ENCODE results near the gene PI4K2A.
"Not testable (repeated sequence)": the region's sequence is repeated elsewhere in the genome, so short reads cannot be mapped to it uniquely, and the experiment has no call there.

The PI4K2A gene

DNA sequence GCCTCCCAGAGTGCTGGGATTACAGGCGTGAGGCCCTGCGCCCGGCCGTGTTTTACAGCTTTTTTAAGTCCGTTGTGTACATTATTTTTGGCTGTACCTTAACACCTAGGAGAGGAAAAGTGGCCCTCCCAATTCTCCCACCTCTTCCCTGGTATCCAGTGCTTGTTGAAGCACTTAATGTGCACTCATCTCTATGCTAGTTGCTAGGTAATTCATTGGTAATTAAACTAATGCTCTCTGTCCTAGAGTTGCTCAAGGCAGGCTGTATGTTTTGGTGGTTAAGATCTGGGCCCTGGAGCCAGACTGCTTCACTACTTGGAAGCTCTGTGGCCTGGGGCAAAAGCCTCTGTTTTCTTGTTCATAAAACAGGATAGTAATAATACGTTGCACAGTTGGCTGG, 27.0 kb downstream of the PI4K2A start:
- in situ Hi-C loops (cut with HindIII; ENCODE audit: low sequenced_read_pairs) = no loop called here

DNA sequence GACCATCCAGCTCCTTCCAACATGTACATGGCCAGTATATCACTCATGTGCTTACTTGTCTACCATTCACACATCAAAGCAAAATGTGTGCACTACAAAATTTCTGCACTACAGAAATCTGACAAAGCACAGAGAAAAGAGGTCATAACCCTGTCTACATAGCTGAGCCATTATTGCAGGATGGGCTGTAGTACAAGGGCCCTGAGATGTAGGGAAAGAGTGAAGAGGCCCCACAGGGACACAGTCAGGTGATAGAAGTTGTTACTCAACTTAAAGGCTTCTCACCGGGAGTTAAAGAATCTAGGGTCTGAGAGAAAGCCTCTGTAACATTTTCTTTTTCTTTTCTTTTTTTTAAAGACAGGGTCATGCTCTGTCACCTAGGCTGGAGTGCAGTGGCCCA, 29.1 kb downstream of the PI4K2A start:
- in situ Hi-C loops (cut with HindIII; ENCODE audit: low sequenced_read_pairs) = no loop called here

DNA sequence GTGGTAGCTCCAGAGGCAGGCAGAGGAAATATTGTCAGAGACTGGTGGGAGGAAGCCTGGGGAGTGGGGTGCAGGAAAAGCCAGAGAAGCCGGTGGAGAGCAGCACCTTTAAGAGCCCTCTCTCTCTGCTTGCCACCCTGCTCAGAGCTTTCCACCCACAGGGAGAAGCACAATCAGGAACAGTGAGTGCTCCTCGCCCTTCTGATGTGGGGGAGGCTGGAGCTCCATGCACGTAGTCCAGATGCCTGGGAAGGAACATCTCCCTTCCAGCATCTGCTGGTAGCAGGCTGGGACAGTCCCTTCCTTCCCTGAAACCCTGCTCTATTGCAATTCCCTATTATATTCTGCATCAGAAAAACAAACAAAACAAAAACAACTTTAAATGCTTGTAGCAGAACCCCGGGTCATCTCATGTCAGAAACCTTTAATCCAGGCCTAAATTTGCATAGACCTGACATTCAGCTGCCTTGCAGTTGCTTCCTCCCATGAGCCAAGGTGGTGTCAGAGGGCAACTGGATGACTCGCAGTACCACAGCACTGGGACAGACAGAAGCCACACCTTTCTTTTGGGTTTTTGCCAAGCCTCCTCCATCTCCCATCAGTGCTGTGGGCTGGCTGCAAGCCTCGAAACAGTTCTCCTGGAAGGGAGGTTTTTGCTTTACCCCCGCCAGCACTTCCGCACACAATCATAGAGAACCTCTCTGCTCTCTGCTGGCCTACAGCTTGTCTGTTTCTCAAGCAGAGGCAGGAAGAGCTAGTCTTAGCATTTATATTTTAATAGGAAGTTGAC, 33.5 kb downstream of the PI4K2A start:
- in situ Hi-C loops (cut with HindIII; ENCODE audit: low sequenced_read_pairs) = no loop called here

DNA sequence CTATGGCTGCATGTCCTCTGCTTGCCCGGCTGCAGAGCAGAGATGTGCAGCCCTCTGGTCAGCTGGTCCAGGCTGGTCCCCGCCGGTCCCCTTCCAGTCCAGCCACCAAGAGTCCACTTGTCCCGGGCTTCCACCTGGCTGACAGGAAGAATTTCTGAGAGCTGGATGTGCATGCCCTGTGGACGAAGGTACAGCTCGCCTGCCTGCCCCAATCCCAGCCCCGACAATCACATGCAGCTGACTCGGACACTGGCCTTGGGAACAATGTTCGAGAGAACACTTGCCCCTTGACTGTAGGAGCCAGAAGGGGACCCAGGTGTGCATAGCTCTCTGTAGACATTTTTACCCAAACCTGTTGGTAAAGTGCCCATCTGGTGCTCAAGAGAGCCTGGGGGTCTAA, 34.8 kb downstream of the PI4K2A start:
- in situ Hi-C loops (cut with HindIII; ENCODE audit: low sequenced_read_pairs) = no loop called here

DNA sequence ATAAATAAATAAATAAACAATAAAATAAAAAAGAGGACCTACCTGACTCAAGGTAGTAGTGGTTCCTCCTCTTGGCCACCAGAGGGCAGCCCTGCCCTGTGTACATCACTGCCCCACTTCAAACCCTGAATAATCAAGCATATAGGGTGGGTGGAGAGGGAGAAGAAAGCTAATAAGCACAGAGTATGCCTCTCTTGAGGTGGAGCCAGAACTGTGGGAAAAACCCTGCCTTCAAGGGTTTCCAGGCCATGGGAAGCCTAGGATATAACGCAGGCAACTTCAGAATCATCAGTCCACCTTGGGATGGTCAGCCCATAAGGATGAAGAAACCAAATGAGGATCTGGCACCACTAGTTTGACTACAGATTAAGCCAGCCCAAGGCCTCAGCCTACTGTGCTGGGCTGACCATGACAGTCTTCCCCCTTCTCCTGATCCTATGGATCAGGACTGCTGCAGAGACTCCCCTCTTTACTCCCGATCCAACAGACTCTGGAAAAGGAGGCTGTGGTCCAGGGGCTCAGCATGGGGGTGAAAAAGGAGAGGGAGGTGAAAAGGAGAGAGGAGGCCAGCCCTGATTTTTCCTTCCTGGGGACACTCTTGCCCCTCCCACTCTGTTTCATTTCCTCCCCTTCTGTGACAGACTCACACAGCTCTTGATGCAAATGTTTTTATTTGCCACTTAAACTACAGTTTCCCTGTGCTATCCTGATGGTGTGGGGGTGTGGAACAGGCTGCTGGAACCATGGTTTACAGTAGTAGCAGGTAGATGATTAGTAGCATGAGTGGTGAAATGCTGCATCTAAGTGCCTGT, 36.5 kb downstream of the PI4K2A start:
- in situ Hi-C loops (cut with HindIII; ENCODE audit: low sequenced_read_pairs) = no loop called here

DNA sequence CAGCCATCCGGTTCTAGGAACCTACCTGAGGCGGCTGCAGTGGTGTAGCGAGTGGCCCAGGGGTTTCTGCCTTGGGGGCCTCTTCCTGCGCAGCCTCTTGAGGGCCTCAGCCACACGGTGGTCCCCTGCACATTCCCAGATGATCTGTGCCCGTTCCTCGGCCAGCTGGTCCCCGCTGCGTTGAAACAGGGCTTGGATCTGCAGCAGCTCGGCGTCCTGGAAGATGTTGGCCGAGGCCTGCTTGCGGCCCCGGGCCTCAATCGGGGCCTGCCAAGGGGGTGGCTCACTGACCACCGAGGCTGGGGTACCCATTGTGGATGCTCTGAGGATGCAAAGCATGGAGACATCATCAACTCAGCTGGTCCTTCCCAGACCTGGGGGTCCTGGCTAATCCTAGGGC, 39.1 kb downstream of the PI4K2A start:
- in situ Hi-C loops (cut with HindIII; ENCODE audit: low sequenced_read_pairs) = no loop called here

DNA sequence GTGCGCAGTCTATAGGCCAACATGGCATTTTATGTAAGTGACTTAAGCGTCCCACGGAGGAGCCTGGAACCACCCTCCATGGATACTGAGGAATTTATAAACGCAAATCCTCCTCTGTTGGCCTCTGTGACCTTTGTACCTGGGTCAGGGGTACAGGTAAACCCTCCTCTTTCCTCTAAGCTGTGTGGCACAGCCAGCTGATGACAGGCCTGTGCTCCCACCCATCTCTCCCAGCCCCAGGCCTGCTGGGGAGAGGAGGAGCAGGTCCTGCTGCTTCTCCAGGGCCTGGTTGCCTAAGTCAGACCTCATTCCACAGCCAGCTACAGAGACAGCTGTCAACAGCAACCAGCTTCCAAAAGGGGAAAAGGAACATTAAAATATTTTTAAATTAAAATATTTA, 41.6 kb downstream of the PI4K2A start:
- in situ Hi-C loops (cut with HindIII; ENCODE audit: low sequenced_read_pairs) = no loop called here

DNA sequence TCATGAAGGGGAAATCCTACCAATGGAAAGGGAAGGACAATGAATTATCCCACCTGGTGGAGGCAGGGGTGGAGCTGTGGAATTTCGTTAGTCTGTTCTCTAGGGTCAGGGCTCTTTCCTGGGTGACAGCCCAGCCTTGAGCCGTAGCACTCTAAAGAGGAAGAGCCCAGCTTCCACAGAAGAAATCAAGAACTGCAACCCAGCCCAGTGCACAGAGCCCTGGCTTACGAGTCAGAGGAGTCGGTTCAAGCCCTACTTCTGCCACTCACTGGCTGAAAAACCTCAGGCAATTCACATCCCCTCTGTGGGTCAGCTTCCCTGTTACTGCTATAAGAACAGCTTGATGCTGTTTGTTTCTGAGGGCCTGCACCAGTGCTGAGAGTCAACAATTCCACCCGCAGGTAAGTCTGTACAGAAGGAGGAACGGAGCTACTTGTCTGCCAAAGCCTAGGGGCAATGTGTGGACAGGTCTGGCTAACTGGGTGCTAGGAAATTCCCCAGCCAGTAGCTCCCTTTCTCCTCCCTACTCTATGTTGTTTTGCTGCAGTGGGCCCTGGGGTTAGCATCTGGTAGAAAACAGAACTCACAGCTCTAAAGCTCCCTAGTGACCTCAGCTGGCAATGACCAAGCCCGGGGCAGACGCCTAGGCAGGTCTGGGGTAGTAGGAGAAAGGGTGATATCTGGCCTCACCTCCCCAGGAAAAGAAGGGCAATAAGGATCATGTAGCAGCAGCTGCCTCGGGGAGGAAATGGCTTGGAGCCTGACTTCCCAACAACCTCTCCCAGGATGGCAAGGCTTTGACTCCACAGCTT, 43.3 kb downstream of the PI4K2A start:
- in situ Hi-C loops (cut with HindIII; ENCODE audit: low sequenced_read_pairs) = no loop called here

DNA sequence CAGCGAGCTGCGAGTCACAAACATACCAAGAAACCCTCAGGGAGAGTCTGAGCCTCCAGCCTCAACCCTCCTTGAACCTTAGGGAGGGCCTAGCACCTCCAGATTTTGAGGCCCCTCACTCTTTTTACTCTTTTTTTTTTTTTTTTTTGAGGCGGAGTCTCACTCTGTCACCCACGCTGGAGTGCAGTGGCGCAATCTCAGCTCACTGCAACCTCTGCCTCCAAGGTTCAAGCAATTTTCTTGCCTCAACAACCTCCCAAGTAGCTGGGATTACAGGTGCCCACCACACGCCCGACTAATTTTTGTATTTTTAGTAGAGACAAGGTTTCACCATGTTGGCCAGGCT, 43.9 kb downstream of the PI4K2A start:
- in situ Hi-C loops (cut with HindIII; ENCODE audit: low sequenced_read_pairs) = not testable (repeated sequence)

DNA sequence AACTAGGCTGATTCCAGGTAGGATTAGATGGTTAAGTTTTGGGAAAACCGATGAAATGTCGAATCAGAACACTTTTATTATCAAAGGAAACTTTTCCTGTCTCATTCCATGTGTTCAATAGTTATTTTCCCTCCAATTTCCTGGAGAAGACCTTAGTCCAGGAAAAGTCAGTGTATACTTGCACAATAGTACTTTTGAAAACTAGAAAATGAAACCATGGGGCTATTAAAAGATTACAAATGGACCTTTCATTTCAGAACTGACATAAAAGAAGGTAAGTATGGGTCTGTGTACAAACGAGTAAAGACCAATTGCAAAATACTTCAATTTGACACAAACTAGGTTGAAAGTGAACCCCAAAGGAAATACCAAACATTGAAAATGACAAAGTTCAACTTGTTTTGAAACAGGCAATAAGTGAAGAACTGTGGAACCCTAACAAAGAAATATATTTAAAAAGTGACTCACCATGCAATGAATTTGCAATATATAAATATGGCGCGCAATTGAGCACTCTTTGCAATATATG, 44.5 kb downstream of the PI4K2A start:
- in situ Hi-C loops (cut with HindIII; ENCODE audit: low sequenced_read_pairs) = loop anchor here (5.0 kb wide), 2 partner anchors 42 to 92 kb away; no protein-coding TSS in a partner anchor

DNA sequence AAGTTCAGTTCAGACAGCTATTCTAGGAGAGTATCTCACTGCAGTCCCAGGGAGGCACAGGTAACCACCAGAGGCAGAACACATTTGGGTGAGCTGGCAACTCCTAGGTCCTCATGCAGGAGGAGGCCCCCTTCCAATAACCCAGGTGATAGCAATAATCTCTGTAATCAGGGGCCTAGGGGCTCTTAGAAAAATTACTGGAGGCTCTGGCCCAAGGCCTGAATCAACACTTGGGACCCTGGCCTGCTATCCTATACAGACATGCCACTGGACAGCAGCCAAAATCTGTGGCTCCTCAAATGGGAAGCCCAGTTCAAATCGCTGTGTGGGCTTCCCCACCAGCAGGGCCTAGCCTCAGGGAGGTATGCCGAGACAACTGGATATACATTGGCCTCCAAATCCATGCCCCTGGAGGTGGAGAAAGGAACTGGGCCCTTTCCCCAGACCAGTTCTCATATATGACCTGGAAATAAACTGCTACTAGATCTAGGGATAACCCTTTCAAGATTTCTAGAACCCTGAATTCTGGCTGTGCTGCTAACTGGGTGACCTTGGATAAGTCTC, 45.0 kb downstream of the PI4K2A start:
- in situ Hi-C loops (cut with HindIII; ENCODE audit: low sequenced_read_pairs) = loop anchor here (5.0 kb wide), 2 partner anchors 42 to 92 kb away; no protein-coding TSS in a partner anchor

DNA sequence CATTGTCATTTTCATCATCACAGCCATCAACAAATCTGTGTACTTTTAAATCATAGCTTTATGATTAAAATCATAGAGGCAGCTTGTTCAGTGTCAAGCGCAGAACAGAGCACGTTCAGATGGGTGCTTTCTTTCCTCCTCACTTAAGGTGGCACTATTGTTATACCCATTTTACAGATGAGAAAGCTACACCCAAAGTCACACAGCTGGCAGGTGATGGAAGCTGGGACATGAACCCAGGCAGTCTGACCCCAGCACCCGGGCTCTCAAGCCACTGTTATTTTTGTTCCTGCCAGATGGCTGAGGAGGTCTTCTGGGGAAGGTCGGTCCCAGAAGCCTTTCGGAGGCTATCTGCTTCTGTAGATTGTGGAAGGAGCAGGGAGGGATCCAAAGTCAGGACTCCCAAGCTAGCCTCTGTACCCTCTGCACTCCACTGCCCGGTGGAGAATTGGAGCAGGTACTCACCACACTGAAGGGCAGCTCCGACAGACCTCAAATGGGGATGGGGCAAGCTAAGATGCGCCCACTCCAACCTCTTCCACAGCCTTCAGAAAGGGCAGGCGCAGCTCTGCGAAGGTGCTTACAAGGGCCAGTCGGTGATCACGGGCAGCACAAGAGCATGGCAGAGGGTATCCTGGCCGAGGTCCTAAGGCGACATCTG, 46.0 kb downstream of the PI4K2A start:
- in situ Hi-C loops (cut with HindIII; ENCODE audit: low sequenced_read_pairs) = loop anchor here (5.0 kb wide), 2 partner anchors 41 to 91 kb away; no protein-coding TSS in a partner anchor

DNA sequence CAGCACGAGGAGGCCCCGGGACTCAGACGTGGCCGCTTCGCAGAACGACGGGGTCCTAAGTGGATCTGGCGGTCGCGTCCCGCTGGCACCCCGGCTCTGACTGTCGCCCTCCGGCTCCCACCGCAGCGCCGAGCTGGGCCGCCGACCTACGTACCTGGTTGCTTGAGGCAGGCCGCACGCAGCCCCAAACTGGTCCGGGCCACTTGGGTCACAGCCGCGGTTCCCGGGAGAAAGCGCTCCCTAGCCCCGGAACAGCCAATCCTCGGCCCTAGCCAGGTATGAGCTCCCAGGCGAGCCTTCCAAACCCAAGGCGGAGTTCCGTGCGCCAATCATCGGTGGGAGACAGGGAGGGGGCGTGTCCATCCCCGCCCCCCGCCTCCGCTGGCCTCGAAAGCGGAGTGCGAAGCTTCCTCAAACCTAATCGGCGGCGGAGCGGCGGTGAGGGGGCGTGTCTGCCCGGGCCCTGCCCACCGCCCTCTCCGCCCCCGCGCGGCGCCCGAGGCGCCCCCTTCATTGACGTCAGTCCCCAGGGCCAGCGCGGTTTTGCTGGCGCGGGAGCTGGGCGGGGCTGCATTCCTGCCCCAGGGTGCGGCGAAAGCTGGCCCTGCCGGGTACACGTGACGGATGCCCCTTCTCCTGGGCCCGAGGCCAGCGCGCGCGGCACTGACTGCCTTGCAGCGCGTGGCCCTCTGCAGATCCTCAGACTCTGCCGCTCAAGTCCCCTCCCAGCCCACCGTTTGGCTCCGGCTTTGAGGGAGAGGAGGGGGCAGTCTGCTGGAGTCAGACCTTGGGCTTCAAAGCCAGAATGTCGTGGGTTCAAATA, 46.7 kb downstream of the PI4K2A start, which contains the start of gene AVPI1:
Gene AVPI1 (minus strand): TSS at position 280 of the 823 bp plus-strand sequence. CDS start 7,336 bp downstream, outside the sequence.
- in situ Hi-C loops (cut with HindIII; ENCODE audit: low sequenced_read_pairs) = loop anchor here (5.0 kb wide), 2 partner anchors 40 to 90 kb away; no protein-coding TSS in a partner anchor

DNA sequence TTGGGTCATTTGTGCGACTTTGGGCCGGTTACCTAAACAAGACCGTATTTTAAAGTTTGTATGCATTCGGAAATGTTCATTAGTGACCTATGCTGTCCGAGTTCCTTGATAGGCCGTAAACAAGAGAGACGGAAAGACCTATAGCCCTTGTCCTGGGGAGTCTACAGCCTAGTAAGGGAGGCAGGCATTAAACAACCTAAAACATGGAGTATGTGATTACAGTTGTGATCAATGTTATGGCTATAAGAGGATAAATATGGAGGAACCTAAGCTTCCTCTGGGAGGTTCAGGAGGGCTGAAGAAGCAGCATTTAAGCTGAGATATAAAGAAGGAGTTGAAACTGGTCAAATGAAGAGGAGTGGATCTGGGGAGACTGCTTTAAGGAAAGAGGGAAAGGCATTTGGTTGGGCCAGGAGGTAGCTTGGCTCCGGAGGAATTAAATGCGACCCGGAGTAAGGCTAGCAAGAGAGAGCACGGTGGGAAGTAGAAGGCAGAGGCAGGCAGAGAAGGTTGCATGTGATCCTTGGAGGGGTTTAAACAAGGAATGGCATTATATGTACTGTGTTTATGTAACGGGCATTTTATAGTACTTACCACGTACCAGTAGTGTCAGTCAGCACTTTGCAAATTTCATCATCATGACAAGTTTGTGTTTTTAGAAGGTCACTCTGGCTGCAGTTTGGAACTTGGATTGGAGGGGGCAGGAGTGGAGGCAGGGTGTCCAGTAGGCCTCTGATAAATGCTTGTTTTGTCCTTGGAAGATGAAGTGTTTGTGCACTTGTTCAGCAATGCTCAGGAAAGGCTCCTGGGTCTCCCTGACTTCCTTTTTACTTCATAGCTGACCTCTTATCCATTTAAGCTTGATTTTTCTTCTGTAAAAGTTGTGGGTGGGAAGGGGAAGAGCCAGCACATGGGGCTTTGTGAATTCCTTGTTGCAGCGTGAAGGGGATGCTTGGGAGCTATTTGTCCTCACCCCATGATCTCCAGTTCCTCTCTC, 47.6 kb downstream of the PI4K2A start:
- in situ Hi-C loops (cut with HindIII; ENCODE audit: low sequenced_read_pairs) = loop anchor here (5.0 kb wide), 2 partner anchors 39 to 89 kb away; no protein-coding TSS in a partner anchor

DNA sequence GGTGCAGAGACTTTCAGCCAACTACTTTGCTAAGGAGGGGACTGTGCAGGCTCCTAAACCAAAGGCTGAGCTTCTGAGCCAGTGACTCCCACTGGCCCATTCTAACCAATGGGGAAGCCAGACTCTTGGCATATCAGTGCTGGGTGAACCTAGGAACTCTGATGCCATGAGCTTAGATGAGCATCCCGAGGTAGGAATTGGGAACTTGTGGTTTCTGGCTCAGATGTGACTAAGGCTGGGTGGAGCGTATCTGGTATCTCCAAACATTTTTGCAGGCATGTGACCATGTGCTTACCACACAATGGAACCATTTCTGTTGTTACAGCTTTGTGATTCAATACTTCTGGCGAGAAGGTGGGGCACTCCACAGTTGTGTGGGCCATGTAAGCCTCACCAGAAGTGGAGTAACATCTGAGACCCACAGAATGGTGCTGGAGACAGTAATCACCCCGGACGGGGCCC, 49.1 kb downstream of the PI4K2A start:
- in situ Hi-C loops (cut with HindIII; ENCODE audit: low sequenced_read_pairs) = loop anchor here (5.0 kb wide), 2 partner anchors 38 to 88 kb away; no protein-coding TSS in a partner anchor

DNA sequence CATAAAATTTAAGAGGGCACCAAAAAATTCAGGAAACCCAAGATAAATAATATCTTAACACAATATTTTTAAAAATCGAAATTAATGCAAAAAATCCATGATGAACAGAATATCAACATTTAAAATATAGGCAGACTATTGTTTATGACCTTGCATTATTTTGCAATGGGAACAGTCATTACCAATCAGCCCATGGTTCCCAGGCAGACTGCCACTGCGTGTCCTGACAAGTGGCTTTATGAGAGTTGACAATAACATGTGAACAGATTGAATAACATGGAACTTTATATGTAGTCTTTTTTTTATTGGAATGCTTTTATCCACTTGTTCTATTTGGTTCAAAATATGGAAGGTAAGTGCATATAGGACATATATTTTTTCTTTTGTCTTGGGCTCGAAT, 49.7 kb downstream of the PI4K2A start:
- in situ Hi-C loops (cut with HindIII; ENCODE audit: low sequenced_read_pairs) = no loop called here

DNA sequence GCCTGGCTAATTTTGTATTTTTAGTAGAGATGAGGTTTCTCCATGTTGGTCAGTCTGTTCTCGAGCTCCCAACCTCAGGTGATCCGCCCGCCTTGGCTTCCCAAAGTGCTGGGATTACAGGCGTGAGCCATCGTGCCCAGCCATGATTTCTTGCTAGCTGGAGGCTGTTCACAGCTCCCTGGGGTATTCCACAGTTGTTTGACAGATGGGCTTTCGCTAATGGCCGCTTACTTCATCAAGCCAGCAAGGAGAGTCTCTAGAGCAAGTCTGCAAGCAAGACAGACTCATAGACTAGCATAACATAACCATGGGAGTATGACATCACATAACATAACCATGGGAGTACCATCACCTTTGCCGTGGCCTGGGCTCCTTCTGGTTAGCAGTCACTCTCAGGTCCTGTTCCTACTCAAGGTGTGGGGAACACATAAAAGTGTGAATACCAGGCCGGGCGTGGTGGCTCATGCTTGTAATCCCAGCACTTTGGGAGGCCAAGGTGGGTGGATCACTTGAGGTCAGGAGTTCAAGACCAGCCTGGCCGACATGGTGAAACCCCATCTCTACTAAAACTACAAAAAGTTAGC, 57.7 kb downstream of the PI4K2A start:
- in situ Hi-C loops (cut with HindIII; ENCODE audit: low sequenced_read_pairs) = not testable (repeated sequence)
